HG02884 (cell line): ENCODE data around the gene RNF7.
"Not testable (repeated sequence)": the region's sequence is repeated elsewhere in the genome, so short reads cannot be mapped to it uniquely, and the experiment has no call there.

ENCODE experiments used
- ATAC-seq: cut with Tn5 transposase; IDR thresholded peaks from one replicate; pipeline ENCODE4 v1.9.1; 2021; ENCODE audit warnings: mild to moderate bottlenecking, moderate library complexity; ENCODE audit not compliant: unreplicated experiment

The RNF7 gene

DNA sequence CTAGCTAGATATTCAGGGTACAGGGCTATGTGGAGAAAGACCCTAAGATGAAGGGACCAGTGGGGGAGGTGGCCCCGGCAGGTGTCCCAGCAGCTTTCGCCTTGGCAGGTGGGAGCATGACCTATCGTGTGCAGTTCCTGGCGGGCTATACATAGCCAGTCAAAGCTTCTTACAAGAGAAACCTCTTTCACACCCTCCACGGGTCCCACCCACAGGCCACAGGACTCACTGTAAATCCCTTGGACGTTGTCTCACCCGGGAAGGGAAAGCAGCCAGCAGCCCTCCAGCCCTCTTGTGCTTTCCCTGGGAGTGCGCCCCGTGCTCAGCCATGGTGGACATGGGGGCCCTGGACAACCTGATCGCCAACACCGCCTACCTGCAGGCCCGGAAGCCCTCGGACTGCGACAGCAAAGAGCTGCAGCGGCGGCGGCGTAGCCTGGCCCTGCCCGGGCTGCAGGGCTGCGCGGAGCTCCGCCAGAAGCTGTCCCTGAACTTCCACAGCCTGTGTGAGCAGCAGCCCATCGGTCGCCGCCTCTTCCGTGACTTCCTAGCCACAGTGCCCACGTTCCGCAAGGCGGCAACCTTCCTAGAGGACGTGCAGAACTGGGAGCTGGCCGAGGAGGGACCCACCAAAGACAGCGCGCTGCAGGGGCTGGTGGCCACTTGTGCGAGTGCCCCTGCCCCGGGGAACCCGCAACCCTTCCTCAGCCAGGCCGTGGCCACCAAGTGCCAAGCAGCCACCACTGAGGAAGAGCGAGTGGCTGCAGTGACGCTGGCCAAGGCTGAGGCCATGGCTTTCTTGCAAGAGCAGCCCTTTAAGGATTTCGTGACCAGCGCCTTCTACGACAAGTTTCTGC is 40.1 kb downstream of the RNF7 start:
- ATAC-seq, result no peak

DNA sequence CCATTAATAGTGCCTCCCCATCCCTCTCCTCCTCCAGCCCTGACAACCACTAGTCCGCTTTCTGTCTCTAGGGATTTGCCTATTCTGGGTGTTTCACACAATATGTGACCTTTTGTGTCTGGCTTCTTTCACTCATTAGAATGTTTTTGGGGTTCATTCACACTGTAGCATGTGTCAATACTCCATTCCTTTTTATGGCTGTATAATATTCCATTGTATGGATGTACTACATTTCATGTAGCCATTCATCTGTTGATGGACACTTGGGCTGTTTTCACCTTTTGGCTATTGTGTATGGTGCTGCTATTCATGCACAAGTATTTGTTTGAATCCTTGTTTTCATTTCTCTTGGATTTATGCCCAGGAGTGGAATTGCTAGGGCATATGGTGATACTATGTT is 41.6 kb downstream of the RNF7 start:
- ATAC-seq, result no peak

DNA sequence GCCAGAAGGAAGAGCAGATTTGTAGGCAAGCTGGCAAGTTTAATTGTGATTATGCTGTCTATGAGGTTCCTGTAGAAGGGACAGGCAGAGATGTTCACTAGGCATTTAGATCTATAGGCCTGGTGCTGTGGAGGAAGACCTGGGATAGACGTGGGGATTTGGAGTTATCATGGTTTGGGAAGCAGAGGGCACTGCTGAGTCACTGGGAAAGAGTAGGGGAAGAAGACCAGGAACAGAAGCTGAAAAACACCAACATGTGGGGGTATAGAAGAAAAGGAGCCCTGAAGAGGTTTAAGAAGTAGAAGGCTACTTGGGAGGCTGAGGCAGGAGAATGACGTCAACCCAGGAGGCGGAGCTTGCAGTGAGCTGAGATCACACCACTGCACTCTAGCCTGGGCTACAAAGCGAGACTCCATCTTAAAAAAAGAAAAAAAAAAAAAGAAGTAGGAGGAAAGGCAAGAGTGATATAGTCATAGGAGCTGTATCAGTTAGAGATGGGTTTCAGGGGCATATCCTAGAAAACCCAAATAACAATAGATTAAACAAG is 44.4 kb downstream of the RNF7 start:
- ATAC-seq, result no peak

GRCh38 chr3:141783632-141784031 is 45.5 kb downstream of the RNF7 start:
- no peak for ATAC-seq

DNA sequence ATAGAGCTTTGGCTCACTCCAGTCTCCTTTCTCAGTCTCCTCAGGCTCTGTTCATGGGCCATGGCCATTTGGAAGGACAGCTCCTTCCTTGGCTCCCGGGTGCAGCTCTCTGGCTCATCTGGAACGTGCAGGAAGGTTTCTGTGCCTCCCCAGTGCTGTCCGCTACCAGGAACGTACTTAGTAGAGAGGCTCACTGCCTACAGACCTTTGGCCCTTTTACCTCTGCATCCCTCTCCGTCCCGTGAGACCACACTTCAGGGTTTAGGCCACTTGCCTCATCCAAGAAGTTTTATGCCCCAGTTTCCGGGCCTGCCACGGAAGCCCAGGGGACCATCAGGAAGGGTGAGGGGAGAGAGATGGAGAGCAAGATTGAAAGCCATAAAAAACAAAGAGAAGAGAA is 46.0 kb downstream of the RNF7 start:
- ATAC-seq, result no peak

DNA sequence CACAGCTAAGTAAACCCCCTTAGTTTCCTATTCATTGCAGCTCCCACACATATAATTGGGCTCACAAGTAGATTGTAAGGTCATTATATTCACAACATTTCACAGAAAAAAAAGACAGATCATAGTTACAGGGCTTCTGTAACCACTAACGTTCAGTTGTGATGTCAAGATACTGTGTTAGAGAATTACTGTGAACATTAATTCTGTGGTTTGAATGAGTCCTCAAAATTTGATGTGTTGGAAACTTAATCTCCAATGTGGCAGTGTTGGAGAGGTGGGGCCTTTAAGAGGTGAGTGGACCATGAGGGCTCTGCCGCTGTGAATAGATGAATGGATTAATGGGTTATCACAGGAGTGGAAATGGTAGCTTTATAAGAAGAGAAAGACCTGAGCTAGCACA is 46.4 kb downstream of the RNF7 start:
- ATAC-seq, result no peak

- no peak for ATAC-seq
Observed at GRCh38 chr3:141788149-141788548, 50.1 kb downstream of the RNF7 start.

- not testable (repeated sequence) for ATAC-seq
Observed at GRCh38 chr3:141788750-141789149, 50.7 kb downstream of the RNF7 start.

DNA sequence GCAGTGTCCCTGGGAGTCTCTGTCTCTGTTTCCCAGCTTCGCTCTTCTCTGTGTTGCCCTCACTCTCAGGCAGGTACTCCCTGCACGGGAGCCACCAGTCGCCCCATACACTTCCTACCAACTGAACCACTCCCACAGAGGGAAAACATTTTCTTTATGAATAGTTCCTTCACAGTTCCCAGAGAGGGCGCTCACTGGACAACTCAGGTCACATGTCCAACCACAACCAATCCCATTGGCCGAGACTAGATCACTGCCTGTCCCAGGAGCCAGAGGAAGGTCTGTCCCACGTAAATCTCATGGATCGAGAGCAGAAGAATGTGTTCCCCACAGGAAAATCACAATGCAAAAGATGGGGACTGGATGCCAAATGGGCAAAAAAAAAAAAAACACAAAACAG is 51.2 kb downstream of the RNF7 start:
- no peak for ATAC-seq

GRCh38 chr3:141790171-141790570 is 52.1 kb downstream of the RNF7 start:
- ATAC-seq, result no peak

DNA sequence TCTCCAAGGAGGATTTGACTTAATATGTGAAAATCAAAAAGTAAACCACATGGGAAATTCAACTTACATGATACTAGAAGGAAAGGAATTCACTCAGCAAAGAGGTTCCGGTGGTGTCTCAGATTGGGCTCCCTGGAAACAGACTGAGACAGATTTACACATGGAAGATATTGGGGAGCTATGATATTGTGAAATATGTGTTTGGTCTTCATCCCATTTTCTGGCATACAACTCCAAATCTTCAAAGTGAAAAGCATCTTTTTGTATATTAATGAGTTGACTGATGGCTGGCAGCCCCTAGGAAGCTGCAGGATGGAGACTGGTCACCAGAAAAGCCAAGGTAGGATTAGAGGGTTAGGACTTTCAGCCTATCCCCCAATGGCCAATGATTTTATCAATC is 54.4 kb downstream of the RNF7 start:
- no peak for ATAC-seq

DNA sequence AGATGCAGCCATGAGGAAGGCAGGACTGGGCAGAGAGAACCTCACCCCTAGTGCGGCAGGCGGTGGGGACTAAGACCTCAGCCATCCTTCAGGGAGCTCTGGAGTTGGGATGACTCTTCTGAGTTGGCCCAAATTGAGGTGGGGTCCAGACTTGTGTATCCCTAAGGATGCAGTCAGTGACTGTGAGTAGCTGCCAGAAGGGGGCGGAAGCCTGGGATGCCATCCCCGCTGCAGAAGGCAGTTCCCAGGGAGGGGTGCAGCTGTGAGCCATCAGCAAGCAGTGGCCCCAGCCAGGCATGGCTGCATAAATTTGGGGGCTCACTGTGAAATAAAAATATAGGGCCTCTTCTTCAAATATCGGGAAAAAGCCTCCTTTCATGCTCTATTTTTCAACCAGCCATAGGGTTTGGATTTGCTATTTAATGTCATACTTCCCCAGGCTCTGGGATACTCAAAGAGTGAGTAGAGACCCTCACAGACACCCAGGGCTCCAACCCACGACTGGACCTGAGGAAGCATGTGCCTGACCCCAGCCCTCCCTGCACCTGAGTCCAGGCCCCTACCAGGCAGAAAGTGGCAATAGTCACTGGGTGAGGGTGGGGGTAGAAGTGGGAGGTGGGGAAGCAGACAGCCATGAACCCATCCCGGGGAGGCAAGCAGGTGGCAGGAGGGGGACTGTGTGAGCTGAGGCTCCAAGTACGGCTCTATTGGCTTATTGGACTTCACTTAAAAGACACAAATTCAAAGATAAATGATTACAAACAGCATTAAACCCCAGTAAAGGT is 55.6 kb downstream of the RNF7 start:
- no peak for ATAC-seq

DNA sequence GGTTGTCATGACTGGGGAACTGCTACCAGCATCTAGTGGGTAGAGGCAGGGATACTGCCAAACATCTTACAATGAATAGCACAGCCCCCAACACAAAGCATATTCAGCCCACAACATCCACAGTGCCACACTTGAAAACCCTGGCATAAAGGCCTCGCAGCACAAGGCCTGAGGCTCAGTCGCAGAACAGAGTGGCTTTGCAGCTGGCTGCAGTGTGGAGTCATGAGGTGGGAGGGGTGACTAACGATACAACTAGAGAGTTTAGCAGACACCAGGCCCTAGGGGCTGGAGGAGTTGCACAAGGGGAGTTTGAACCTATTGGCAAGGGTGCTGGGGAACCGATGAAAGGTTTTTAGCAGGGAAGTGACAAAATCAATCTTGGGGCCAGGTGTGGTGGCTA is 57.2 kb downstream of the RNF7 start:
- no peak for ATAC-seq

DNA sequence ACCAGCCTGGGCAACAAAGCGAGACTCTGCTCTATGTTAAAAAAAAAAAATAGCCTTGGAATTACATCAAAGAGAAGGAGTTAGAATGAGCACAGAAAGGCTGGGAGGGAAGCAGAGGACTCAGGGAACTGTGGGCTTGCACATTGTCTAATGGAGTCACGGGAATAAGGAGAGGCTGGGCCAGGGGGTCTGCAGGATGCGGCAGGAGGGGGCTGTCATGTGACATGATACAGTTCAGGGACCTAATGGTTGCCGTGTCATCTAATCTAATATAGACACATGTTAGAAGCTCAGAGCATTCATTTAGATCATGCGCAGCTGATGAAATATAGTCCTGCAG is 57.6 kb downstream of the RNF7 start:
- no peak for ATAC-seq

DNA sequence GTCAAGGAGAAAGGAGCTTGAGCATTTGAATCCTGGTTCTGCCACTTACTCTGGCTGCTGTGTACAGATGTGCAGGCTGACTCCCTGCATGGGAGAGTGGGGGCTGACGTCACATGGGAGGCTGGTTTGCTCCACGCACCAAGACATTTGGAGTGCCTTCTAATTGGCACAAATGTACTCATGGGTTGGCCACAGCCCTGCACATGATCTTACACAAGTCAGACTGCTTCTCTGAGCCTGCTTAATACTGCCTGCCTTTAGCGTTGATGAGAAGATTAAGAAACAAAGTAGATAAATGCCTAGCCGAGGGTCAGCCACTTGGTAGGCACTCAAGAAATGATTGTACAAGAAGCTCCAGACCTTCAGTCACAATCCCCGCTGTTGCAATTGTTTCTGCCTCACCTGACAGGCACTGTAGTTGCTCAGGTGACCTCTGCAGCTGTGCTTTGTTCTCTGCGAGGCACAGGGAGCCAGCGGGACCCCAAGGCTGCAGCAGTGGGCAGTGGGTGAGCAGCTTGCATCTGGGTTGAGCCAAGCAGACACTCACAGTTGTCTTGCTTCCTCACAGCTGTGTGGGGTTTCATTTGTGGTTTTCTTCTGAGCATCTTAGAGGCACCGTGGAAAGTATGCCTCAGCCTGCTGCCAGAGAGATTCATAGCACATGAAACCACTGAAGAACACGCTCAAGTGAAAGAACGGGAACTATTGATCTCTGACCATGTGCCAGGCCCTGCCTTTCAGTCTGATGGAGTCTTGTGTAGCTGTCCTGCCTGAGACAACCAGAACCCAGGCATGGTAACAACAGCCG is 58.2 kb downstream of the RNF7 start:
- ATAC-seq, result peak; percentile 96
